Stimulated activated CD8-positive, alpha-beta memory T cell treated with anti-CD3 and anti-CD28 coated beads, Interleukin-7, amount 100 ng/mL, for 24 hours (primary cell): Measurements from ENCODE around the gene CATSPERZ.
A peak's percentile ranks its signal among the peaks of the same experiment; 100 is the strongest.
"Not testable (repeated sequence)": the region's sequence is repeated elsewhere in the genome, so short reads cannot be mapped to it uniquely, and the experiment has no call there.

Experiments
- DNase-seq: peaks from one replicate; pipeline ENCODE4 v3.0.0-alpha.2; 2020; ENCODE audit warnings: low read depth

The CATSPERZ gene

GRCh38 chr11:64321026-64321425 lies 20.9 kb downstream of the CATSPERZ start:
- no peak for DNase-seq

GRCh38 chr11:64321533-64321932 lies 21.4 kb downstream of the CATSPERZ start:
- no peak for DNase-seq

- DNase-seq: no peak
These were observed 22.7 kb downstream of the CATSPERZ start for GRCh38 chr11:64322925-64323260.

- DNase-seq: no peak
These were observed 23.2 kb downstream of the CATSPERZ start for GRCh38 chr11:64323373-64323772.

GRCh38 chr11:64323984-64324383 lies 23.8 kb downstream of the CATSPERZ start:
- DNase-seq: not testable (repeated sequence)

DNA sequence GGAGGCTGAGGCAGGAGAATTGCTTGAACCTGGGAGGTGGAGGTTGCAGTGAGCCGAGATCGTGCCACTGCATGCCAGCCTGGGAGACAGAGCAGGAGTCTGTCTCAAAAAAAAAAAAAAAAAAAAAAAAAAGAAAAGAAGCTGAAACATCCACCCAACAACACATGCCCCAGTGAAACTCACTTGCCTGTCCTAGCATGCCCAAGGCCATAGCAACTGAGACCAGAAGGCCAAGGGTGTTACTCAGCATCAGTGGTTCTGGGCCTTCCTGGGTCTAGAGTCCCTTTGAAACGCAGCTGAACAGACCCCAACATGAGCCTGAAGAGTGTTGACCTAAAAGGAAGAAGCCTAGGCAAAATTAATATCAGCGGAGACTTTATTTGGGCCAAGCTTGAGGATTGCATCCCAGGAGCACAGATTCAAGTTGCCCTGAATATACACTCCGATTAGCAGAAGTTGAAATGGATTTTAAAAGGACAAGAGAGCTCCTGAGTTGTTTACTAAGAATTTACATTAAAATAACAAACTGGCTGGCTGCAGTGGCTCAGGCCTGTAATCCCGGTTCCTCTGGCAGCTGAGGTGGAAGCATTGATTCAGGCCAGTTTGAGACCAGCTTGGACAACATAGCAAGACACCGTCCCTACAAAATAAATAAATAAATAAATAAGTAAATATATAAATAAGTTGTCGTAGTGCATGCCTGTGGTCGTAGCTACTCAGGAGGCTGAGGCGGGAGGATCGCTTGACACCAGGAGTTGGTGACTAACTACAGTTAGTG lies 24.7 kb downstream of the CATSPERZ start:
- DNase-seq: no peak

- no peak for DNase-seq
These were observed 27.2 kb downstream of the CATSPERZ start for GRCh38 chr11:64327375-64327774.

- DNase-seq: no peak
These were observed 27.8 kb downstream of the CATSPERZ start for GRCh38 chr11:64327993-64328392.

- no peak for DNase-seq
These were observed 30.7 kb downstream of the CATSPERZ start for GRCh38 chr11:64330888-64331287.

DNA sequence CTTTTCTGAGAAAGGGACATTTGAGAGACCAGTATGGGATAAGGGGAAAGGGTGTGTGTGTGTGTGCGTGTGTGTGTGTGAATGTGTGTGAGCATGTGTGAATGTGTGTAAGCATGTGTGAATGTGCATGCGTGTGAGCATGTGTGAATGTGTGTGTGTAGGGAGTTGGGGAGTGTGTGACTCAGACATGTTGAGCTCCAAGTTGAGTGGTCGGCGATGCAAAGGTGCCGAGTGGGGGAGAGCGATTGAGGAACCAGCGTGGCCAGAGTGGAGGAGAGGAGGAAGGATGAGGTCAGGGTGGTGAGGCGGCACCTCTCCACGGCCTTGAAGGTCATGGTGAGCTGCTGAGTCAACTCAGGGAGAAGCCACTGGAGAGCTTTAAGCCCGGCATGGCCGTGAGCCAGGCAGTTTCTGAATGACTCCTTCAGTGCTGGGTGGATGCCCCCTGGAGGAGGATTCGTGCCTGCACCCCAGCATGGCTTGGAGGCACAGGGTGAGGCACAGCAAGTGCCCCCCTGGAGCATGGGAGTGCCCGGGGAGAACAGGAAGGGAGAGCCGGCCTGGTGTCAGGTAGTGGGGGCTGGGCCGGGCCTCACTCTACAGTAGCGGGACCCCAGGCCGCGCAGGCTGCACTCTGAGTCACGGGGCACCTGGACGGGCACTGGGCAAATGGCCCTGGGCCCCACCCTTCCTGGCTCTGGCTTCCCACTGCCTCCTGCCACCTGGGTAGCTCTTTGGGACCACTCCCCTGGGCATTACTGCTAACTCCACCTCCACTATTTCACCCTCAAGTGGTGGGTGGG lies 31.6 kb downstream of the CATSPERZ start:
- peak; percentile 50 for DNase-seq

DNA sequence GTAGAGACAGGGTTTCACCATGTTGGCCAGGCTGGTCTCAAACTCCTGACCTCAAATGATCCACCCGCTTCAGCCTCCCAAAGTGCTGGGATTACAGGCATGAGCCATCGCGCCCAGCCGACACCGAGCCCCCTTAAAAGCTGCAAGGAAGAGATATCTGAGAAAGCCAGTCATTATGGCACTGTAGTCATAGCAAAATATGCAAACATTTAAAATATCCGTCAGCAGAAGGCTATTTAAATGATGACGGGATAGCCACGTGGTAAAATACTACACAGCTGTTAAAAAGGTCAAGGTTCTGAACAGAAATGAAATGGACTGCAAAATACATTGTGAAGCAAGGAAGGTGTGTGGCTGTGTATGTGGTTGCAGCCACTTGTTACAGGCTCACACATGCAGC lies 33.4 kb downstream of the CATSPERZ start:
- DNase-seq: no peak

DNA sequence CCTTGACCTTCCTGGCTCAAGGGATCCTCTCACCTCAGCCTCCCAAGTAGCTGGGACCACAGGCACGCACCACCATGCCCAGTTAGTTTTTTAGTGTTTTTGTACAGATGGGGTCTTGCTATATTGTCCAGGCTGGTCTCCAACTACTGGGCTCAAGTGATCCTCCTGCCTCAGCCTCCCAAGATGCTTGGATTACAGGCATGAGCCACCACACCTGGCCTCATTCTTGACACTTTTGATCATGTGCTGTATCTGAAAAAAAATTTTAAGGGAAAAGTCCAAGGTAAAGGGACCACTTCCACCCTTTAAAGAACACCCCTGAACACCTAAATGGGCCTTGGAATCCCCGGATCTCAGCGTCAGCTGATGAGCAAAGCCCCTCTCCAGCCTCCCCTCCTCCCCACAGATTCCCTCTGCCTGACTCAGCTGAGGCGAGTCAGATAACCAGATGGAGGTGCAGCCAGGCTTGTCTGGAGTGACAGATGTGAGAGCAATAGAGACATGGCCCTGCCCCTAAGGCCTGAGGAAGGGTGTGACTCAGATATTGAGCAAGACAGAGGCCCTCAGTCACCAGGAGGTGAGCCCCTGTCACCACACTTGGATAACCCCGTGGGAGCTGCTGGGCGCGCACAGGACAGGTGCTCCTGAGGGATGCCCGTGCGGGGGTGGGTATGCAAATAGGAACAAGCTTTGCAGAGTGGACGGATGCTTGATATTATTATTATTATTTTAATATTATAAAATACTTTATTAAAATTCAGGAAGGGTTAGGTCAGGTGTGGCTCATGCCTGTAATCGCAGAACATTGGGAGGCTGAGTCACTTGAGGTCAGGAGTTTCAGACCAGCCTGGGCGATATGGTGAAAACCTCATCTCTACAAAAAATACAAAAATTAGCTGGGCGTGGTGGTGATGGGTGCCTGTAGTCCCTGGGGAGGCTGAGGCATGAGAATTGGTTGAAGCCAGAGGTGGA lies 34.9 kb downstream of the CATSPERZ start:
- no peak for DNase-seq

DNA sequence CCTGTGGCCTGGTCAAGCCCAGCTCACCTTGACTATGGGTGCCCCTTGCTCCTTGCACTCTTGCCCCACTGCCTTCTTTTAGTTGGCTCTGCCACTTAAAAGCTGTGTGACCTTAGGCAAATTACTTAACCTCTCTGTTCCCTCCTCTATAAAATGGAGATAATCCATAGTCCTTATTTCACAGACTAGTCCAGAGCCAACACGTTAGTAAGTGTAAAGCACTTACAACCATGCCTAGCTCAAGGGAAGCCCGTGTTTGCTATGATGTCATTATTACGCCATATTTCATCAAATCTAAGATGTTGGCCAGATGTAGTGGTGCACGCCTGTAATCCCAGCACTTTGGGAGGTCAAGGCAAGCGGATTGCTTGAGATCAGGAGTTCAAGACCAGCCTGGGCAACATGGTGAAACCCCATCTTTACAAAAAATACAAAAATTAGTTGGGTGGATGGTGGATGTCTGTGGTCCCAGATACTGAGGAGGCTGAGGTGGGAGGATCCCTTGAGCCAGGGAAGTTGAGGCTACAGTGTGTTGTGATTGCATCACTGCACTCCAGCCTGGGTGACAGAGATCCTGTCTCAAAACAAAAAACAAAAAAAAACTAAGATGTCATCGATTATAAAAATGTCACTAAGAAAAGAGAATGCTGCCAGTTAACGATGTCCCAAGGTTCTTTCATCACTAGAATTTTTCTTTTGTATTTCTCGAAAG lies 37.5 kb downstream of the CATSPERZ start:
- no peak for DNase-seq

DNA sequence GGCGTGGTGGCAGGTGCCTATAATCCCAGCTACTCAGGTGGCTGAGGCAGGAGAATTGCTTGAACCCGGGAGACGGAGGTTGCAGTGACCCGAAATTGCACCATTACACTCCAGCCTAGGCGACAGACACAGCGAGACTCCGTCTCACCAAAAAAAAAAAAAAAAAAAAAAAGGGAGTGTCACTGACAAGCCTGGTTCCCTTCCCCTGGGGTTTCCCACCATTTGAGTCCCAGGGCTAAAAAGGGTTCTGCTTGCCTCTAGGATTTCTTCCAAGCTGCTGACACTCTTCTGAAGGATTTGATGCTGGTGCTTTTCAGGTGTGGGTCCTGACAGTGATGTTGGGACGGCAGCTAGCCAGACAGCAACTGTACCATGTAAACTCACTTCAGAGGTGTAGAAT lies 38.6 kb downstream of the CATSPERZ start:
- no peak for DNase-seq

DNA sequence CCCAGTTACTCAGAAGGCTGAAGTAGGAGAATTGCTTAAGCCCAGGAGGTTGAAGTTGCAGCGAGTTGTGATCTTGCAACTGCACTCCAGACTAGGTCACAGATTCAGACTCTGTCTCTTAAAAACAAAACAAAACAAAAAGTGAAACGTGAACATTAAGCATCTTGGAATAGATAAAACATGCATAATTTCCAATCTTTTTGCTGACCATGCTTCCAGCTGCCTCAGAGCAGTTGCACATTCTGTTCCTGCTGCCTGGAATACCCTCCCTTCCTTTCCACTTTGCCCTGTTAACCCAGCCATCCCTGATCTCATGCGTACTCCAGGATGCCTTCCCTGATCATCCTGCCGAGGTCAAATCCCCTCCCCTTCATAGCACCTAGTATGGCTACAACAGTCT lies 39.1 kb downstream of the CATSPERZ start:
- no peak for DNase-seq

DNA sequence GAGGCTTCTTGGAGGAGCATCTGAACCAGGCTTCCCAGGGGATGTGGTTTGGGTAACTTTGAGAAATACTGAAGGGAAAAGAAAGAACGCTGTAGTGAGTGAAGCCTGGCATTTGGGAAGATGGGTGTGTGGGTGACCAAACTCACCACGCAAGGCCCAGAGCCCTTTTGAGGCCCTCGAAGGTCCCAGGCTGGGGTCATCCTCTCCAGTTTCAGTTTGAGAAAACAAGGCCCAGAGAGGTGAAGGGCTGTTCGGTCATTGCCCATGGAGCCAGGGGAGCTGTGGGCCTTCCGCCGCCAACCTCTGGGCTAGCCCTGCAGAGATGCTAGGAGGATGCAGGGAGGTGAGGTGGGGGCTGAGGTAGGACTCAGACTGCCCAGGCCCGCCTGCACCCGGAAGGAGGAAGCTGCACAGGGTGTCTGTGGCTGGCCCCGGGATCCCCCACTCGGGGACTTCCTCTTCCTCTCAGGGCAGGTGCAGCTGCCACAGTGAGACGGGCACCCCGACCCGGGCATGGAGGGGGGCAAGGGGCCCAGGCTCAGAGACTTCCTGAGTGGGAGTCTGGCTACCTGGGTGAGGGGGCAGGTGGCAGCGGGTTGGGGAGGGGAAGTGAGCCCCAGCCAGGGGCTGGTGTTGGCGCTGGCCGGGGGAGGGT lies 39.7 kb downstream of the CATSPERZ start, which contains the start of gene CCDC88B:
CCDC88B (plus strand) TSS at position 451 of the 655 bp plus-strand sequence; CDS start at position 514, 63 bp downstream.
- peak; percentile 70 for DNase-seq

DNA sequence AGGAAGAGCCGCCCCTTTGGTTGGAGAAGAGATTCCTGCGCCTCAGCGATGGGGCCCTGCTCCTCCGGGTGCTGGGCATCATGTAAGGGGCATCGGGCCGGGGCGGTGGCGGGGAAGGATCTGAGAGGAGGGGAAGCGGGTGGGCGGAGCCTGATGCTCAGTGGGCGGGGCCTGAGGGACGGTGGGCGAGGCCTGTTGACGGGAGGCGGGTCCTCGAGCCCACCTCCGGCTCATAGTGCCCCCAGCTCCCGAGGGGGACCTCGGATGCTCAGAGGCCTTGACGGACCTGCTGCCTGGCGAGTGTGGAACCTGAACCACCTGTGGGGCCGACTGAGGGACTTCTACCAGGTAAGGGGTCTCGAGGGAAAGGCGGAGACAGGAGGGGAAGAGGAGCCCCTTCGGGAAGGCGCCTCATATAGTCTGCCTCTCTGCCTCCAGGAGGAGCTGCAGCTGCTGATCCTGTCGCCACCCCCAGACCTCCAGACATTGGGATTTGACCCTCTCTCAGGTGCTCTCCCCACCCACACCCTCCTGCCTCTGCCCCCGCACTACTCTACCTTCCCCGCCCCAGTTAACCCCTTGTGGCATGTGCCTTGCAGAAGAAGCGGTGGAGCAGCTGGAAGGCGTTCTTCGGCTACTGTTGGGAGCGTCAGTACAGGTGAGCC lies 40.6 kb downstream of the CATSPERZ start:
- peak; percentile 69 for DNase-seq

- DNase-seq: no peak
These were observed 41.3 kb downstream of the CATSPERZ start for GRCh38 chr11:64341429-64341828.

- DNase-seq: peak; percentile 89
These were observed 42.0 kb downstream of the CATSPERZ start for GRCh38 chr11:64341851-64342791.
